ENCODE measurements around the gene SLC7A9. TPM values are rescaled to one million over a fixed set of nuclear protein-coding genes. Genes with fewer than 3 reads are reported as not detected.

Gene SLC7A9
- total RNA-seq, 3 donors from 2014 or later = 0.43 to 0.66 TPM; not detected in 1

GRCh38 chr19:32866061-32866460 lies 3.5 kb downstream of the SLC7A9 start:
- TF ChIP-seq CTCF (IDR thresholded peaks at IDR 0.05) = no peak
- intact Hi-C loops (cut with DNase I, micrococcal nuclease) = no loop called here
- H3K4me3 ChIP-seq = no peak overlapping the region

GRCh38 chr19:32865326-32865725 lies 4.2 kb downstream of the SLC7A9 start:
- no peak for DNase-seq
- no peak overlapping the region for H3K4me3 ChIP-seq
- intact Hi-C loops (cut with DNase I, micrococcal nuclease) = no loop called here
- no peaks in the 10 kb centered on the region for H3K9me3 ChIP-seq
- TF ChIP-seq CTCF (IDR thresholded peaks at IDR 0.05) = no peak
- H3K4me1 ChIP-seq (ENCODE audit: low read depth) = no peaks in the 10 kb centered on the region
- H3K36me3 ChIP-seq (ENCODE audit: low read depth) = no peaks in the 10 kb centered on the region
- no peak for ATAC-seq

More at GRCh38 chr19:32866061-32866460, 3.5 kb downstream of the SLC7A9 start:
- DNase-seq (no peak), ATAC-seq (no peak)
- no peaks in the 10 kb centered on the region for H3K36me3 ChIP-seq (ENCODE audit: low read depth)
- H3K4me1 ChIP-seq (ENCODE audit: low read depth) = no peaks in the 10 kb centered on the region
- H3K9me3 ChIP-seq = no peaks in the 10 kb centered on the region

GRCh38 chr19:32864318-32865007 lies 5.1 kb downstream of the SLC7A9 start:
- Histone ChIP-seq H3K4me3 (no peak overlapping the region), H3K4me1 (ENCODE audit: low read depth) (no peaks in the 10 kb centered on the region), H3K36me3 (ENCODE audit: low read depth) (no peaks in the 10 kb centered on the region), H3K9me3 (no peaks in the 10 kb centered on the region)
- ATAC-seq (peak; percentile 25), DNase-seq (no peak)
- intact Hi-C loops (cut with DNase I, micrococcal nuclease) = no loop called here
- TF ChIP-seq CTCF (IDR thresholded peaks at IDR 0.05) = no peak

GRCh38 chr19:32863841-32864240 lies 5.7 kb downstream of the SLC7A9 start:
- DNase-seq = no peak
- Histone ChIP-seq H3K9me3 (no peaks in the 10 kb centered on the region), H3K4me1 (ENCODE audit: low read depth) (no peaks in the 10 kb centered on the region), H3K4me3 (no peak overlapping the region), H3K36me3 (ENCODE audit: low read depth) (no peaks in the 10 kb centered on the region)
- TF ChIP-seq CTCF (IDR thresholded peaks at IDR 0.05) = no peak
- intact Hi-C loops (cut with DNase I, micrococcal nuclease) = no loop called here
- ATAC-seq = no peak

GRCh38 chr19:32863301-32863700 lies 6.3 kb downstream of the SLC7A9 start:
- intact Hi-C loops (cut with DNase I, micrococcal nuclease) = no loop called here
- H3K36me3 ChIP-seq (ENCODE audit: low read depth) = no peaks in the 10 kb centered on the region

More at GRCh38 chr19:32863301-32863700, 6.3 kb downstream of the SLC7A9 start:
- no peak for DNase-seq
- Histone ChIP-seq H3K9me3 (no peaks in the 10 kb centered on the region), H3K4me3 (no peak overlapping the region), H3K4me1 (ENCODE audit: low read depth) (no peaks in the 10 kb centered on the region)
- no peak for TF ChIP-seq CTCF (IDR thresholded peaks at IDR 0.05)
- no peak for ATAC-seq
